H1 (cell line): Measurements from ENCODE around the gene ARHGAP8. TPM values are rescaled to one million over a fixed set of nuclear protein-coding genes. Genes with fewer than 3 reads are reported as not detected.
A peak's percentile ranks its signal among the peaks of the same experiment; 100 is the strongest.

Experiments used
- CTCF ChIA-PET: fragments of 300-600 bp; sonication (Branson Sonifier 250); formaldehyde crosslinking; loops from one replicate; lab custom pipeline; 2021; ENCODE audit not compliant: partially characterized antibody; lab: Charles Lee
- POLR2A ChIA-PET: fragments of 300-600 bp; sonication (Branson Sonifier 250); formaldehyde crosslinking; loops from one replicate; lab custom pipeline; 2021; ENCODE audit warnings: inconsistent platforms; ENCODE audit not compliant: partially characterized antibody; lab: Charles Lee
- DNase-seq, 2 experiments: peaks; one replicate each; pipeline versions ENCODE4 v3.0.0 to v3.0.0-alpha.2; 2010 to 2022; ENCODE audit warnings: low spot score in 2 of 2, low read depth in 1 of 2, mixed read lengths in 1 of 2
- FAIRE-seq: peaks from 2 replicates; lab custom pipeline; 2011; peaks lifted over from hg19 to GRCh38; lab: Jason Lieb, UNC
- H2AFZ ChIP-seq: 2 replicates; pipeline ENCODE4 v1.8.1; 2012; ENCODE audit warnings: low read length, inconsistent platforms
- H2AK5ac ChIP-seq: 2 replicates; pipeline ENCODE4 v1.6.1; 2013; ENCODE audit warnings: low read depth, low read length
- H2BK120ac ChIP-seq: replicated peaks from 2 replicates; pipeline ENCODE3; 2013; ENCODE audit warnings: low read depth, low read length, inconsistent platforms
- H2BK12ac ChIP-seq: 2 replicates; pipeline ENCODE4 v1.6.1; 2013; ENCODE audit warnings: low read depth, low read length
- H2BK15ac ChIP-seq: 2 replicates; pipeline ENCODE4 v1.6.1; 2013; ENCODE audit warnings: low read length
- H2BK20ac ChIP-seq: 2 replicates; pipeline ENCODE4 v1.6.1; 2013; ENCODE audit warnings: low read length
- H2BK5ac ChIP-seq: 2 replicates; pipeline ENCODE4 v1.6.1; 2013; ENCODE audit warnings: low read depth, low read length
- H3K14ac ChIP-seq: 2 replicates; pipeline ENCODE4 v1.6.1; 2013; ENCODE audit warnings: inconsistent platforms; ENCODE audit not compliant: insufficient read length
- H3K18ac ChIP-seq: 2 replicates; pipeline ENCODE4 v1.6.1; 2013; ENCODE audit warnings: low read length; ENCODE audit errors: extremely low read depth
- H3K23ac ChIP-seq: 2 replicates; pipeline ENCODE4 v1.6.1; 2013; ENCODE audit warnings: inconsistent platforms; ENCODE audit not compliant: insufficient read length
- H3K23me2 ChIP-seq: 2 replicates; pipeline ENCODE4 v1.6.1; 2013; ENCODE audit warnings: low read depth, low read length
- H3K27ac ChIP-seq: 2 replicates; pipeline ENCODE4 v1.6.1; 2011; ENCODE audit warnings: low read depth, low read length, inconsistent platforms
- H3K27me3 ChIP-seq, 4 experiments: replicated peaks in 1 of 4; 1 replicate in 1 of 4; 2 replicates in 3 of 4; pipeline versions ENCODE4 v1.6.1 to v1.8.1; 2011 to 2013; ENCODE audit warnings: low read length in 3 of 4, mild to moderate bottlenecking in 3 of 4, inconsistent platforms in 2 of 4, mixed read lengths in 2 of 4, moderate library complexity in 1 of 4; ENCODE audit not compliant: control insufficient read depth in 3 of 4, insufficient read depth in 3 of 4; ENCODE audit errors: extremely low read depth in 1 of 4
- H3K36me3 ChIP-seq, 4 experiments: 2 replicates each; pipeline versions ENCODE4 v1.6.1 to v1.8.1; 2011 to 2013; ENCODE audit warnings: mild to moderate bottlenecking in 4 of 4, low read length in 3 of 4, moderate library complexity in 2 of 4, control low read depth in 1 of 4, inconsistent platforms in 1 of 4; ENCODE audit not compliant: insufficient read depth in 4 of 4, control insufficient read depth in 2 of 4
- H3K4ac ChIP-seq: replicated peaks from 2 replicates; pipeline ENCODE3; 2013; ENCODE audit warnings: low read length, low read depth, mixed read lengths, inconsistent platforms; ENCODE audit not compliant: insufficient read length
- H3K4me1 ChIP-seq, 4 experiments: replicated peaks in 1 of 4; 1 replicate in 1 of 4; 2 replicates in 3 of 4; pipeline versions ENCODE4 v1.6.1 to v1.8.1; 2011 to 2013; ENCODE audit warnings: low read length in 3 of 4, inconsistent platforms in 2 of 4, mixed read lengths in 1 of 4; ENCODE audit not compliant: insufficient read depth in 4 of 4, control insufficient read depth in 3 of 4
- H3K4me2 ChIP-seq, 2 experiments: 2 replicates each; pipeline versions ENCODE4 v1.6.1 to v1.8.1; 2011 to 2013; ENCODE audit warnings: low read depth in 2 of 2, low read length in 2 of 2, control low read depth in 1 of 2, inconsistent platforms in 1 of 2, mild to moderate bottlenecking in 1 of 2; ENCODE audit not compliant: insufficient read depth in 1 of 2
- H3K4me3 ChIP-seq, 4 experiments: fragments of 200-600, 300-600 bp in 1 of 4; sonication (generic), shearing (Covaris generic), sonication (Bioruptor Twin) in 1 of 4; 2 replicates each; pipeline versions ENCODE4 v1.5.1 to v1.8.1; 2011 to 2016; ENCODE audit warnings: low read length in 4 of 4, low read depth in 3 of 4, control low read depth in 2 of 4, inconsistent platforms in 2 of 4, mild to moderate bottlenecking in 2 of 4, mixed read lengths in 1 of 4, moderate library complexity in 1 of 4; ENCODE audit not compliant: insufficient read depth in 2 of 4; ENCODE audit errors: extremely low read depth in 1 of 4
- H3K56ac ChIP-seq: replicated peaks from 2 replicates; pipeline ENCODE3; 2013; ENCODE audit warnings: low read depth, mild to moderate bottlenecking, mixed read lengths, low read length, inconsistent platforms; ENCODE audit not compliant: insufficient read length
- H3K79me1 ChIP-seq: 2 replicates; pipeline ENCODE4 v1.6.1; 2013; ENCODE audit warnings: low read depth, low read length, control low read depth
- H3K79me2 ChIP-seq, 2 experiments: 2 replicates each; pipeline versions ENCODE4 v1.6.1 to v1.8.1; 2012 to 2013; ENCODE audit warnings: low read length in 2 of 2, mild to moderate bottlenecking in 2 of 2, inconsistent platforms in 1 of 2; ENCODE audit not compliant: insufficient read depth in 2 of 2, control insufficient read depth in 1 of 2
- H3K9ac ChIP-seq, 4 experiments: replicated peaks in 1 of 4; 1 replicate in 1 of 4; 2 replicates in 3 of 4; pipeline versions ENCODE4 v1.6.1 to v1.8.1; 2011 to 2013; ENCODE audit warnings: low read depth in 3 of 4, low read length in 3 of 4, control low read depth in 2 of 4, mild to moderate bottlenecking in 2 of 4, moderate library complexity in 2 of 4, inconsistent platforms in 1 of 4; ENCODE audit errors: extremely low read depth in 1 of 4
- H3K9me3 ChIP-seq, 2 experiments: 2 replicates each; pipeline versions ENCODE4 v1.6.1 to v1.8.1; 2012 to 2013; ENCODE audit warnings: mild to moderate bottlenecking in 2 of 2, moderate library complexity in 2 of 2, control low read depth in 1 of 2, inconsistent platforms in 1 of 2, low read depth in 1 of 2, low read length in 1 of 2, mixed read lengths in 1 of 2; ENCODE audit not compliant: insufficient read depth in 2 of 2
- H4K20me1 ChIP-seq, 2 experiments: replicated peaks in 1 of 2; 2 replicates each; pipeline versions ENCODE3 to v1.8.1; 2011 to 2013; ENCODE audit warnings: inconsistent platforms in 2 of 2, low read length in 2 of 2, mild to moderate bottlenecking in 1 of 2; ENCODE audit not compliant: insufficient read depth in 2 of 2, control insufficient read depth in 1 of 2
- H4K5ac ChIP-seq: 2 replicates; pipeline ENCODE4 v1.6.1; 2013; ENCODE audit warnings: low read length, low read depth, mixed read lengths, inconsistent platforms; ENCODE audit not compliant: insufficient read length
- H4K8ac ChIP-seq: 2 replicates; pipeline ENCODE4 v1.8.0; 2013; ENCODE audit warnings: mild to moderate bottlenecking, moderate library complexity, low read length, inconsistent platforms; ENCODE audit not compliant: insufficient read depth; ENCODE audit errors: extremely low read depth
- H4K91ac ChIP-seq: replicated peaks from 2 replicates; pipeline ENCODE3; 2013; ENCODE audit warnings: low read length, mixed read lengths, inconsistent platforms; ENCODE audit not compliant: insufficient read length
- EZH2 ChIP-seq: fragments of 200-600 bp; sonication (generic); IDR thresholded peaks from 2 replicates; pipeline ENCODE4 v1.7.1; 2012; ENCODE audit warnings: low read depth, mild to moderate bottlenecking, moderate library complexity, low read length, inconsistent platforms; ENCODE audit not compliant: severe bottlenecking
- KDM1A ChIP-seq: fragments of 200-600, 300-600 bp; sonication (generic); IDR thresholded peaks from 2 replicates; pipeline ENCODE4 v1.7.1; 2016; ENCODE audit warnings: mild to moderate bottlenecking, low read length, borderline replicate concordance
- WGBS, 2 experiments: shearing (Covaris generic) in 1 of 2; methylation state at CpG; one replicate each; pipeline versions ENCODE4 v1.1.6 to v1.1.7; 2013 to 2015; ENCODE audit warnings: low lambda C conversion rate in 2 of 2, mixed read lengths in 2 of 2, inconsistent platforms in 1 of 2, low coverage in 1 of 2, missing lambda C conversion rate in 1 of 2; ENCODE audit not compliant: insufficient replicate concordance in 2 of 2, insufficient coverage in 1 of 2, insufficient read length in 1 of 2; ENCODE audit errors: extremely low coverage in 1 of 2, missing lambda C conversion rate in 1 of 2; 5-methylcytosine and 5-hydroxymethylcytosine counted together
- polyA plus RNA-seq, 7 experiments: library from polyadenylated mRNA; depleted of rRNA in 3 of 7; stranded (reverse) in 5 of 7; unstranded in 2 of 7; fragments of >200 nt in 5 of 7; fragments of 200-250 nt in 2 of 7; gene quantifications; 1 replicate in 5 of 7; 2 replicates in 1 of 7; 4 replicates in 1 of 7; pipeline versions ENCODE4 v1.2.1 to v1.2.3, GENCODE V29; 2011 to 2013; ENCODE audit warnings: missing spikeins in 2 of 7, mixed read lengths in 2 of 7
- total RNA-seq: library from RNA; stranded (reverse); fragmentation: NEBNext Ultra II Directional; extraction: Animal tissue kit (Norgen Biotek cat#: 25700); gene quantifications from 2 replicates; pipeline ENCODE4 v1.2.1, GENCODE V29; 2021

ARHGAP8 gene
- total and polyA plus RNA-seq, 2 of the 8 experiments (the other 6 are each of a cell fraction or from before 2014, with no cell fraction given), result 35.6 to 47.7 TPM

- H3K27me3 ChIP-seq, result no peaks in the 10 kb centered on the region
- no peak overlapping the region for H2BK5ac ChIP-seq
- H4K8ac ChIP-seq, result no peak overlapping the region
- CTCF ChIA-PET, result interaction anchor here (0.8 to 1.5 kb wide), 6 partner anchors 12 to 42 kb away, joined by 3 to 7 read pairs (median 3); no protein-coding TSS in a partner anchor
- H3K36me3 ChIP-seq, result no peaks in the 10 kb centered on the region
- H4K5ac ChIP-seq, result no peak overlapping the region
- H2BK15ac ChIP-seq, result no peak overlapping the region
- H3K79me2 ChIP-seq, result peaks cover 0 to 16% of the 10 kb centered on the region in 2 experiments; a peak in 2 of 4 replicates
- H3K4me1 ChIP-seq, result peaks cover 0 to 1% (median 0%) of the 10 kb centered on the region in 4 experiments; a peak in 2 of 7 replicates
- H2BK120ac ChIP-seq, result no peak overlapping the region
- H2BK12ac ChIP-seq, result no peak overlapping the region
- H4K20me1 ChIP-seq, result peaks cover 3 to 4% of the 10 kb centered on the region in 2 experiments
- H3K23me2 ChIP-seq, result no peaks in the 10 kb centered on the region
- no peak overlapping the region for H2BK20ac ChIP-seq
- no peak overlapping the region for H3K56ac ChIP-seq
- no peak overlapping the region for H4K91ac ChIP-seq
- no peak overlapping the region for H3K9ac ChIP-seq
- H3K4me2 ChIP-seq, result no peak overlapping the region
- no peak overlapping the region for H3K14ac ChIP-seq
- H3K27ac ChIP-seq, result no peak overlapping the region
- H3K79me1 ChIP-seq, result peaks cover 3% of the 10 kb centered on the region
- no peak overlapping the region for H3K4me3 ChIP-seq
- H3K4ac ChIP-seq, result no peak overlapping the region
- DNase-seq (no peak), FAIRE-seq (no peak)
- no peak overlapping the region for H2AK5ac ChIP-seq
- 91% methylated on average over 16 of the region's 16 CpGs; no CpG with 5 or more reads in 1 of the 2 experiments for WGBS, 2 experiments
- POLR2A ChIA-PET, result interaction anchor here (0.9 to 1.3 kb wide), 2 partner anchors 12 to 34 kb away, joined by 3 to 4 read pairs; no protein-coding TSS in a partner anchor
- no peaks in the 10 kb centered on the region for H3K9me3 ChIP-seq
- H2AFZ ChIP-seq, result no peak overlapping the region
- H3K18ac ChIP-seq, result no peak overlapping the region
- no peak overlapping the region for H3K23ac ChIP-seq
- TF ChIP-seq KDM1A (peak; percentile 51; the same call in 1 of the 2 replicates), EZH2 (no peak)
These were observed 24.4 kb downstream of the ARHGAP8 start for GRCh38 chr22:44776605-44777363.
